Measurements from ENCODE around the gene KCND1. TPM values are rescaled to one million over a fixed set of nuclear protein-coding genes. Genes with fewer than 3 reads are reported as not detected.

KCND1 gene
- total and polyA plus RNA-seq, 2 experiments from 2014 or later, result 2.7 to 5.6 TPM

- ATAC-seq (no peak), DNase-seq (ENCODE audit: low spot score) (no peak)
- peaks cover 50% of the 10 kb centered on the region for H3K4me1 Mint-ChIP-seq
- H3K36me3 ChIP-seq (ENCODE audit: insufficient read depth), result no peaks in the 10 kb centered on the region
- no peaks in the 10 kb centered on the region for H3K27me3 ChIP-seq (ENCODE audit: insufficient read depth)
- peaks cover 24% of the 10 kb centered on the region for H3K79me2 ChIP-seq (replicated peaks; ENCODE audit: insufficient read depth)
- 0 out of 2 replicates have a peak, but pooled peaks cover 8% of the 10 kb centered on the region for H3F3A ChIP-seq (replicated peaks; ENCODE audit: low read depth)
- H3K4me1 ChIP-seq (ENCODE audit: insufficient read depth), result peaks cover 24% of the 10 kb centered on the region
- no peaks in the 10 kb centered on the region for H3K9me2 ChIP-seq (ENCODE audit: insufficient read depth)
- H2AFZ ChIP-seq, result no peak overlapping the region
- no peak overlapping the region for H3K4me3 ChIP-seq
- TF ChIP-seq STAT1 (IDR thresholded peaks at IDR 0.05; ENCODE audit: unreplicated experiment) (no peak), ZNF331 (CRISPR knock-in tag; IDR thresholded peaks at IDR 0.05; ENCODE audit: low read depth) (no peak), EZH2 (IDR thresholded peaks at IDR 0.05; ENCODE audit: low read depth, unreplicated experiment) (no peak), NANOG (IDR thresholded peaks at IDR 0.05; ENCODE audit: borderline replicate concordance) (no peak), JUNB (IDR thresholded peaks at IDR 0.05; ENCODE audit: unreplicated experiment) (no peak), EZH2phosphoT487 (IDR thresholded peaks at IDR 0.05; ENCODE audit: unreplicated experiment) (no peak), ZNF114 (CRISPR knock-in tag; IDR thresholded peaks at IDR 0.05) (no peak), CTCF (conservative IDR thresholded peaks at IDR 0.05; ENCODE audit: low read depth in 2 of 2) (no peak), ETS1 (IDR thresholded peaks at IDR 0.05) (no peak), POLR2AphosphoS5 (IDR thresholded peaks at IDR 0.05; ENCODE audit: low read depth) (no peak), ZNF462 (CRISPR knock-in tag; IDR thresholded peaks at IDR 0.05) (no peak), CREB1 (CRISPR knock-in tag; IDR thresholded peaks at IDR 0.05; ENCODE audit: low read depth) (no peak)
- TF ChIP-seq, protein P1, sequence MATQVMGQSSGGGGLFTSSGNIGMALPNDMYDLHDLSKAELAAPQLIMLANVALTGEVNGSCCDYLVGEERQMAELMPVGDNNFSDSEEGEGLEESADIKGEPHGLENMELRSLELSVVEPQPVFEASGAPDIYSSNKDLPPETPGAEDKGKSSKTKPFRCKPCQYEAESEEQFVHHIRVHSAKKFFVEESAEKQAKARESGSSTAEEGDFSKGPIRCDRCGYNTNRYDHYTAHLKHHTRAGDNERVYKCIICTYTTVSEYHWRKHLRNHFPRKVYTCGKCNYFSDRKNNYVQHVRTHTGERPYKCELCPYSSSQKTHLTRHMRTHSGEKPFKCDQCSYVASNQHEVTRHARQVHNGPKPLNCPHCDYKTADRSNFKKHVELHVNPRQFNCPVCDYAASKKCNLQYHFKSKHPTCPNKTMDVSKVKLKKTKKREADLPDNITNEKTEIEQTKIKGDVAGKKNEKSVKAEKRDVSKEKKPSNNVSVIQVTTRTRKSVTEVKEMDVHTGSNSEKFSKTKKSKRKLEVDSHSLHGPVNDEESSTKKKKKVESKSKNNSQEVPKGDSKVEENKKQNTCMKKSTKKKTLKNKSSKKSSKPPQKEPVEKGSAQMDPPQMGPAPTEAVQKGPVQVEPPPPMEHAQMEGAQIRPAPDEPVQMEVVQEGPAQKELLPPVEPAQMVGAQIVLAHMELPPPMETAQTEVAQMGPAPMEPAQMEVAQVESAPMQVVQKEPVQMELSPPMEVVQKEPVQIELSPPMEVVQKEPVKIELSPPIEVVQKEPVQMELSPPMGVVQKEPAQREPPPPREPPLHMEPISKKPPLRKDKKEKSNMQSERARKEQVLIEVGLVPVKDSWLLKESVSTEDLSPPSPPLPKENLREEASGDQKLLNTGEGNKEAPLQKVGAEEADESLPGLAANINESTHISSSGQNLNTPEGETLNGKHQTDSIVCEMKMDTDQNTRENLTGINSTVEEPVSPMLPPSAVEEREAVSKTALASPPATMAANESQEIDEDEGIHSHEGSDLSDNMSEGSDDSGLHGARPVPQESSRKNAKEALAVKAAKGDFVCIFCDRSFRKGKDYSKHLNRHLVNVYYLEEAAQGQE (IDR thresholded peaks at IDR 0.05; ENCODE audit: unreplicated experiment), result no peak
- H3K9me3 Mint-ChIP-seq, result no peaks in the 10 kb centered on the region
- no peak overlapping the region for H3K27ac ChIP-seq (ENCODE audit: low read depth)
- H3K4me3 Mint-ChIP-seq, result no peak overlapping the region
- no peak overlapping the region for H3K4me2 ChIP-seq
- peak overlapping the region; percentile 85; the same call in 1 of the 2 replicates for H3K27ac Mint-ChIP-seq
- H4K20me1 ChIP-seq (replicated peaks; ENCODE audit: insufficient read depth), result no peaks in the 10 kb centered on the region
- peaks cover 55% of the 10 kb centered on the region for H3K36me3 Mint-ChIP-seq (ENCODE audit: low read depth)
- H3K27me3 Mint-ChIP-seq (ENCODE audit: insufficient read depth, low read depth, poor library complexity), result peaks cover 21% of the 10 kb centered on the region
These were observed 47.4 kb downstream of the KCND1 start for GRCh38 chrX:48924270-48924669.
